Measurements from ENCODE around the gene RPA1. TPM values are rescaled to one million over a fixed set of nuclear protein-coding genes. Genes with fewer than 3 reads are reported as not detected.

RPA1 gene
- 54.4 TPM for polyA plus RNA-seq (2013, experiment 1 of 2)
- 54.3 TPM for polyA plus RNA-seq (2013, experiment 2 of 2)

DNA sequence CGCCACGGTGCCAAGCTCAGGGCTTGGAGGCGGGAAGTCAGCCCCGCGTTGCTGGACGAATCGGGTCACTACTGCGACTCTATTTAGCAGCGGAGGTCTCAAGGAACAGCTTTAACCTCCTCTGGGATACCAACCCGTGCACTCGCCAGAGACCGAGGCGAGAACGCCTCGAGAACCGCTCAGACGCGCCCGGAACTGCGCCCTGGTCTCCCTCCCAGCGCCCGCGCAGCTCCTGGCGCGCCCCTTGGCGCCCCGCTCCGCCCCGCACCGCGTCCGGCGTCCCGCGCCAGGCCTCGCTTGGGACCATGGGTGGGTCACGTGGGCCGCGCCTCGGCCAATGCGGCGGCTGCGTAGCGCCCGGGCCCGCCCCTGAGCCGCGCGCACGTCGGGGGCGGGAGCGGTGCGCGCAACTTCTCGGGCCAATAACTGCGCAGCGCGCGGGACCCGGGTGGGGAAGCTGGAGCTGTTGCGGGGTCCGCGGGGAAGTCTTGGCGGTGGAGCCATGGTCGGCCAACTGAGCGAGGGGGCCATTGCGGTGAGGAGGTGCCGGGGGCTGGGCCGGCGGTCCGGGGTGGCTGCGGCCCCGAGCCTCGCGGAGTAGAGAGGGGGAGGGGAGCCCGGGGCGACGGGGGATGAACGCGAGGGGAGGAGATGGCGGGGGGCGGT lies at the start of gene RPA1, which contains the start of gene SMYD4:
RPA1 (plus strand) TSS at position 414 of the 666 bp plus-strand sequence; CDS start at position 503, 89 bp downstream.
SMYD4 (minus strand) TSS at position 311 of the 666 bp plus-strand sequence. CDS start 1,908 bp downstream, outside the sequence.
- Histone ChIP-seq H3K4me2 (ENCODE audit: low read length) (peak within 1 kb of the TSS; percentile 99), H2AK5ac (ENCODE audit: low read length) (no peak within 1 kb of the TSS), H3K79me2 (ENCODE audit: control insufficient read depth, insufficient read depth, low read length) (peaks cover 18% of the 10 kb centered on the region), H2BK5ac (ENCODE audit: low read length) (no peak within 1 kb of the TSS), H3K4ac (ENCODE audit: low read depth, low read length) (peak within 1 kb of the TSS; percentile 93), H3K27me3 (ENCODE audit: insufficient read depth, low read length, poor library complexity) (no peaks in the 10 kb centered on the region), H4K8ac (ENCODE audit: low read depth, low read length) (peak within 1 kb of the TSS; percentile 2), H4K5ac (ENCODE audit: low read length) (no peak within 1 kb of the TSS), H3K27ac (ENCODE audit: low read depth, low read length) (no peak within 1 kb of the TSS), H3K79me1 (ENCODE audit: low read length) (peaks cover 11% of the 10 kb centered on the region), H2BK15ac (replicated peaks; ENCODE audit: low read depth) (no peak within 1 kb of the TSS), H3K36me3 (ENCODE audit: control insufficient read depth, insufficient read depth, low read length) (peaks cover 2% of the 10 kb centered on the region), H2BK120ac (ENCODE audit: low read depth, low read length) (no peak within 1 kb of the TSS), H3K56ac (ENCODE audit: low read length) (peak within 1 kb of the TSS; percentile 98), H3K9ac (ENCODE audit: low read length) (peak within 1 kb of the TSS; percentile 97), H3K23ac (ENCODE audit: low read length) (no peak within 1 kb of the TSS), H3K18ac (ENCODE audit: low read length) (peak within 1 kb of the TSS; percentile 87), H3K4me3 (ENCODE audit: low read length) (peak within 1 kb of the TSS; percentile 98), H3K4me1 (ENCODE audit: control insufficient read depth, low read depth, low read length) (no peaks in the 10 kb centered on the region)
- WGBS (ENCODE audit: extremely low coverage, insufficient coverage, low lambda C conversion rate) = no CpG with 5 or more reads among the region's 83 CpGs
- peak; percentile 90 for DNase-seq

DNA sequence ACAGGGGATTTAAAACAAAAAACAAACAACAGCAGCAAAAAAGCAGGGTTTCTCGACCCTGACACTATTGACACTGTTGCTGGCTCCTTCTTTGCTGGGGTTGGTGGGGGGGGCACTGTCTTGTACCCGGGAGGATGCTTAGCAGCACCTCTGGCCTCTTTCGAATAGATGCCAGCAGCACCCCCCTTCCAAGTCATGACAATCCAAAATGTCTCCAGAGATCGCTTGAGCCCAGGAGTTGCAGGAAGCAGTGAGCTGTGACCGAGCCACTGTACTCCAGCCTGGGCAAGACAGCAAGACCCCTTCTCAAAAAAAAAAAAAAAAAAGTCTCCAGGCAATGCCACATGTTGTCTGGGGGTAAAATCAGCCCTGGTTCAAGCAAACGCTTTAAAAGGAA lies 47.6 kb upstream of the RPA1 start:
- Histone ChIP-seq H3K27me3 (ENCODE audit: insufficient read depth, low read length, poor library complexity) (no peaks in the 10 kb centered on the region), H3K18ac (ENCODE audit: low read length) (no peak overlapping the region), H3K4ac (ENCODE audit: low read depth, low read length) (no peak overlapping the region), H3K79me2 (ENCODE audit: control insufficient read depth, insufficient read depth, low read length) (no peaks in the 10 kb centered on the region), H3K36me3 (ENCODE audit: control insufficient read depth, insufficient read depth, low read length) (peaks cover 10% of the 10 kb centered on the region), H3K4me1 (ENCODE audit: control insufficient read depth, low read depth, low read length) (no peaks in the 10 kb centered on the region), H3K23ac (ENCODE audit: low read length) (no peak overlapping the region), H3K79me1 (ENCODE audit: low read length) (no peaks in the 10 kb centered on the region), H3K56ac (ENCODE audit: low read length) (no peak overlapping the region), H4K8ac (ENCODE audit: low read depth, low read length) (no peak overlapping the region), H2BK5ac (ENCODE audit: low read length) (no peak overlapping the region), H2BK120ac (ENCODE audit: low read depth, low read length) (no peak overlapping the region), H3K27ac (ENCODE audit: low read depth, low read length) (no peak overlapping the region), H4K5ac (ENCODE audit: low read length) (no peak overlapping the region), H3K4me3 (ENCODE audit: low read length) (no peak overlapping the region), H2BK15ac (replicated peaks; ENCODE audit: low read depth) (no peak overlapping the region), H3K4me2 (ENCODE audit: low read length) (no peak overlapping the region), H3K9ac (ENCODE audit: low read length) (no peak overlapping the region), H2AK5ac (ENCODE audit: low read length) (no peak overlapping the region)
- no peak for DNase-seq
- WGBS (ENCODE audit: extremely low coverage, insufficient coverage, low lambda C conversion rate) = no CpG with 5 or more reads among the region's 6 CpGs

DNA sequence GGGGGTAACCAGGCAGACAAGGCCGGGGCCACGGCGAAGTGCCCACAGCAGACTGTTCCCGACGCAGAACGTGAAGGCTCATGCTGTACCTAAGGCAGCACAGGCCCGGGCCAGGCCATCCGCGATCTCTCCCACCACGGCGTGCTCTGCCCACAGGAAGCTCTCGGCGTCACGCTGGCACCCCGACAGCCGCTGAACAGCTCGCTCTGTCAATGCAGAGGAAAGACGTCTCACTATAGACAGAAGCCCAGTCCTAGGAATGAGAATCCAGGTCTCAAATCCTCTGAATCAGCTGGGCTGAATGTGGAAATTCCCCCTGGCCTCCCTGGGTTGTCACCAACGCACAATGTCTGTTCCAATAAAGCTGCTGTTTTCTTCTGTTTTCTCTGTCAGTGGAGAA lies 46.5 kb upstream of the RPA1 start:
- Histone ChIP-seq H3K18ac (ENCODE audit: low read length) (no peak overlapping the region), H4K5ac (ENCODE audit: low read length) (no peak overlapping the region), H3K56ac (ENCODE audit: low read length) (no peak overlapping the region), H4K8ac (ENCODE audit: low read depth, low read length) (no peak overlapping the region), H3K23ac (ENCODE audit: low read length) (no peak overlapping the region), H3K4me3 (ENCODE audit: low read length) (no peak overlapping the region), H3K27me3 (ENCODE audit: insufficient read depth, low read length, poor library complexity) (no peaks in the 10 kb centered on the region), H3K4me2 (ENCODE audit: low read length) (no peak overlapping the region), H3K79me1 (ENCODE audit: low read length) (no peaks in the 10 kb centered on the region), H3K36me3 (ENCODE audit: control insufficient read depth, insufficient read depth, low read length) (peaks cover 13% of the 10 kb centered on the region), H3K4ac (ENCODE audit: low read depth, low read length) (no peak overlapping the region), H2BK5ac (ENCODE audit: low read length) (no peak overlapping the region), H3K9ac (ENCODE audit: low read length) (no peak overlapping the region), H2BK120ac (ENCODE audit: low read depth, low read length) (no peak overlapping the region), H3K79me2 (ENCODE audit: control insufficient read depth, insufficient read depth, low read length) (no peaks in the 10 kb centered on the region), H3K27ac (ENCODE audit: low read depth, low read length) (no peak overlapping the region), H3K4me1 (ENCODE audit: control insufficient read depth, low read depth, low read length) (no peaks in the 10 kb centered on the region), H2AK5ac (ENCODE audit: low read length) (no peak overlapping the region), H2BK15ac (replicated peaks; ENCODE audit: low read depth) (no peak overlapping the region)
- no CpG with 5 or more reads among the region's 19 CpGs for WGBS (ENCODE audit: extremely low coverage, insufficient coverage, low lambda C conversion rate)
- DNase-seq = no peak

- peak; percentile 71 for DNase-seq
- no peak overlapping the region for H3K4me3 ChIP-seq (ENCODE audit: low read length)
These were observed 45.8 kb upstream of the RPA1 start for GRCh38 chr17:1783834-1784611.

GRCh38 chr17:1785930-1786329 lies 43.9 kb upstream of the RPA1 start:
- H3K9ac ChIP-seq (ENCODE audit: low read length) = no peak overlapping the region
- peaks cover 13% of the 10 kb centered on the region for H3K36me3 ChIP-seq (ENCODE audit: control insufficient read depth, insufficient read depth, low read length)
- H2BK15ac ChIP-seq (replicated peaks; ENCODE audit: low read depth) = no peak overlapping the region
- H3K23ac ChIP-seq (ENCODE audit: low read length) = no peak overlapping the region
- no peaks in the 10 kb centered on the region for H3K79me1 ChIP-seq (ENCODE audit: low read length)
- H4K8ac ChIP-seq (ENCODE audit: low read depth, low read length) = no peak overlapping the region
- no peak overlapping the region for H3K4me3 ChIP-seq (ENCODE audit: low read length)
- no peak overlapping the region for H2BK120ac ChIP-seq (ENCODE audit: low read depth, low read length)
- H2AK5ac ChIP-seq (ENCODE audit: low read length) = no peak overlapping the region
- no peak for DNase-seq
- H3K4me1 ChIP-seq (ENCODE audit: control insufficient read depth, low read depth, low read length) = no peaks in the 10 kb centered on the region
- H3K79me2 ChIP-seq (ENCODE audit: control insufficient read depth, insufficient read depth, low read length) = no peaks in the 10 kb centered on the region
- H3K4me2 ChIP-seq (ENCODE audit: low read length) = no peak overlapping the region
- no peak overlapping the region for H3K4ac ChIP-seq (ENCODE audit: low read depth, low read length)
- H2BK5ac ChIP-seq (ENCODE audit: low read length) = no peak overlapping the region
- no peak overlapping the region for H3K56ac ChIP-seq (ENCODE audit: low read length)
- no peaks in the 10 kb centered on the region for H3K27me3 ChIP-seq (ENCODE audit: insufficient read depth, low read length, poor library complexity)
- no peak overlapping the region for H3K18ac ChIP-seq (ENCODE audit: low read length)
- H4K5ac ChIP-seq (ENCODE audit: low read length) = no peak overlapping the region
- H3K27ac ChIP-seq (ENCODE audit: low read depth, low read length) = no peak overlapping the region
- WGBS (ENCODE audit: extremely low coverage, insufficient coverage, low lambda C conversion rate) = no CpG with 5 or more reads among the region's 4 CpGs

More at GRCh38 chr17:1783834-1784611, 45.8 kb upstream of the RPA1 start:
- Histone ChIP-seq H3K36me3 (ENCODE audit: control insufficient read depth, insufficient read depth, low read length) (peaks cover 13% of the 10 kb centered on the region), H3K4me2 (ENCODE audit: low read length) (no peak overlapping the region), H3K9ac (ENCODE audit: low read length) (no peak overlapping the region), H4K8ac (ENCODE audit: low read depth, low read length) (no peak overlapping the region), H3K27ac (ENCODE audit: low read depth, low read length) (no peak overlapping the region), H3K56ac (ENCODE audit: low read length) (no peak overlapping the region), H3K27me3 (ENCODE audit: insufficient read depth, low read length, poor library complexity) (no peaks in the 10 kb centered on the region), H3K4ac (ENCODE audit: low read depth, low read length) (no peak overlapping the region), H3K23ac (ENCODE audit: low read length) (no peak overlapping the region), H2BK15ac (replicated peaks; ENCODE audit: low read depth) (no peak overlapping the region), H2BK120ac (ENCODE audit: low read depth, low read length) (no peak overlapping the region), H3K18ac (ENCODE audit: low read length) (no peak overlapping the region), H4K5ac (ENCODE audit: low read length) (no peak overlapping the region), H3K79me2 (ENCODE audit: control insufficient read depth, insufficient read depth, low read length) (no peaks in the 10 kb centered on the region), H2AK5ac (ENCODE audit: low read length) (no peak overlapping the region), H3K79me1 (ENCODE audit: low read length) (no peaks in the 10 kb centered on the region), H3K4me1 (ENCODE audit: control insufficient read depth, low read depth, low read length) (no peaks in the 10 kb centered on the region), H2BK5ac (ENCODE audit: low read length) (no peak overlapping the region)
- no CpG with 5 or more reads among the region's 16 CpGs for WGBS (ENCODE audit: extremely low coverage, insufficient coverage, low lambda C conversion rate)
